GM18498 (cell line): ENCODE measurements around the gene LGALS12.

Experiments used
- ATAC-seq: cut with Tn5 transposase; IDR thresholded peaks from one replicate; pipeline ENCODE4 v1.9.1; 2021; ENCODE audit warnings: mild to moderate bottlenecking, moderate library complexity; ENCODE audit not compliant: unreplicated experiment

Gene LGALS12

GRCh38 chr11:63505857-63506528 is at the start of gene LGALS12:
Gene LGALS12 (plus strand): TSS chr11:63506084. CDS start chr11:63506459, 375 bp downstream.
- ATAC-seq, result no peak

GRCh38 chr11:63459586-63459985 is 46.3 kb upstream of the LGALS12 start:
- ATAC-seq, result no peak

- ATAC-seq, result no peak
Measured at GRCh38 chr11:63462137-63462536, 43.7 kb upstream of the LGALS12 start.

GRCh38 chr11:63470311-63470710 is 35.6 kb upstream of the LGALS12 start:
- ATAC-seq, result no peak

GRCh38 chr11:63472372-63472771 is 33.5 kb upstream of the LGALS12 start:
- ATAC-seq, result no peak

GRCh38 chr11:63476618-63477017 is 29.3 kb upstream of the LGALS12 start:
- no peak for ATAC-seq

- no peak for ATAC-seq
Measured at GRCh38 chr11:63478896-63479295, 27.0 kb upstream of the LGALS12 start.

- ATAC-seq, result no peak
Measured at GRCh38 chr11:63480039-63480438, 25.8 kb upstream of the LGALS12 start.

GRCh38 chr11:63485777-63486176 is 20.1 kb upstream of the LGALS12 start:
- ATAC-seq, result no peak

GRCh38 chr11:63488789-63489188 is 17.1 kb upstream of the LGALS12 start:
- ATAC-seq, result no peak

GRCh38 chr11:63489879-63490278 is 16.0 kb upstream of the LGALS12 start:
- no peak for ATAC-seq

- no peak for ATAC-seq
Measured at GRCh38 chr11:63490551-63491239, 15.2 kb upstream of the LGALS12 start, which contains the start of gene PLAAT5. Gene PLAAT5 (minus strand): TSS chr11:63491167. CDS start chr11:63491034, 133 bp downstream.

GRCh38 chr11:63491240-63491587 is 14.7 kb upstream of the LGALS12 start:
- ATAC-seq, result no peak

GRCh38 chr11:63491636-63492372 is 14.1 kb upstream of the LGALS12 start:
- ATAC-seq, result no peak

- ATAC-seq, result no peak
Measured at GRCh38 chr11:63492441-63492840, 13.4 kb upstream of the LGALS12 start.

GRCh38 chr11:63493127-63493526 is 12.8 kb upstream of the LGALS12 start:
- no peak for ATAC-seq

- no peak for ATAC-seq
Measured at GRCh38 chr11:63494975-63495374, 10.9 kb upstream of the LGALS12 start.

GRCh38 chr11:63499874-63500273 is 6.0 kb upstream of the LGALS12 start:
- ATAC-seq, result no peak

GRCh38 chr11:63501236-63501635 is 4.6 kb upstream of the LGALS12 start:
- no peak for ATAC-seq

- ATAC-seq, result no peak
Measured at GRCh38 chr11:63502252-63502820, 3.5 kb upstream of the LGALS12 start.

- ATAC-seq, result no peak
Measured at GRCh38 chr11:63503492-63503891, 2.4 kb upstream of the LGALS12 start.
